Fibroblast of lung (primary cell): ENCODE data around the gene OR56B4. TPM values are rescaled to one million over a fixed set of nuclear protein-coding genes. Genes with fewer than 3 reads are reported as not detected.
"Not testable (repeated sequence)": the region's sequence is repeated elsewhere in the genome, so short reads cannot be mapped to it uniquely, and the experiment has no call there.

Experiments
- DNase-seq, 2 donors: peaks; one replicate each; pipeline versions ENCODE4 v3.0.0 to v3.0.0-alpha.2; 2010; ENCODE audit warnings: low read depth in 2 of 2
- H2AFZ ChIP-seq: 2 replicates; pipeline ENCODE4 v1.5.1; 2012; ENCODE audit warnings: low read length, control low read depth, inconsistent platforms
- H3K27ac ChIP-seq: 2 replicates; pipeline ENCODE4 v1.5.1; 2011; ENCODE audit warnings: low read length, control low read depth; ENCODE audit not compliant: insufficient read depth
- H3K27me3 ChIP-seq: 2 replicates; pipeline ENCODE4 v1.5.1; 2011; ENCODE audit warnings: mild to moderate bottlenecking, low read length; ENCODE audit not compliant: control insufficient read depth, insufficient read depth
- H3K36me3 ChIP-seq: 2 replicates; pipeline ENCODE4 v1.5.1; 2011; ENCODE audit warnings: low read length; ENCODE audit not compliant: control insufficient read depth, insufficient read depth
- H3K4me1 ChIP-seq: 2 replicates; pipeline ENCODE4 v1.5.1; 2011; ENCODE audit warnings: low read length; ENCODE audit not compliant: control insufficient read depth, insufficient read depth; ENCODE audit errors: extremely low read depth
- H3K4me2 ChIP-seq: 2 replicates; pipeline ENCODE4 v1.5.1; 2011; ENCODE audit warnings: low read length, control low read depth; ENCODE audit not compliant: insufficient read depth; ENCODE audit errors: extremely low read depth
- H3K4me3 ChIP-seq, 4 experiments: fragments of 200-600 bp in 1 of 4; sonication (generic) in 1 of 4; replicated peaks in 1 of 4; 2 replicates each; pipeline ENCODE4 v1.5.1; 2011 to 2016; ENCODE audit warnings: low read length in 4 of 4, low read depth in 3 of 4, mild to moderate bottlenecking in 3 of 4, control low read depth in 2 of 4, inconsistent platforms in 1 of 4, mixed read lengths in 1 of 4; ENCODE audit not compliant: insufficient read depth in 1 of 4; ENCODE audit errors: control extremely low read depth in 1 of 4
- H3K79me2 ChIP-seq: 2 replicates; pipeline ENCODE4 v1.5.1; 2012; ENCODE audit warnings: mild to moderate bottlenecking, low read length, inconsistent platforms; ENCODE audit not compliant: control insufficient read depth, insufficient read depth
- H3K9ac ChIP-seq: 2 replicates; pipeline ENCODE4 v1.5.1; 2011; ENCODE audit warnings: mild to moderate bottlenecking, low read length, control low read depth; ENCODE audit not compliant: insufficient read depth
- H3K9me3 ChIP-seq: 2 replicates; pipeline ENCODE4 v1.5.1; 2012; ENCODE audit warnings: low read depth, low read length; ENCODE audit not compliant: control insufficient read depth, insufficient read depth
- H4K20me1 ChIP-seq: 2 replicates; pipeline ENCODE4 v1.5.1; 2011; ENCODE audit warnings: low read length; ENCODE audit not compliant: control insufficient read depth, insufficient read depth; ENCODE audit errors: extremely low read depth
- EZH2 ChIP-seq: IDR thresholded peaks from 2 replicates; pipeline ENCODE4 v1.5.1; 2012; ENCODE audit warnings: low read length, control low read depth, mild to moderate bottlenecking; ENCODE audit errors: missing control alignments
- polyA minus RNA-seq: library from RNA; depleted of rRNA, polyadenylated mRNA; stranded (reverse); fragments of >200 nt; gene quantifications from 2 replicates; pipeline ENCODE4 v1.2.3, GENCODE V29; 2011; ENCODE audit warnings: low replicate concordance
- polyA plus RNA-seq, 2 donors: library from polyadenylated mRNA; depleted of rRNA in 1 of 2; stranded (reverse) in 1 of 2; unstranded in 1 of 2; fragments of >200 nt; gene quantifications; 2 replicates each; pipeline ENCODE4 v1.2.1, GENCODE V29; 2011 to 2012; ENCODE audit warnings: missing spikeins in 1 of 2
- total RNA-seq: library from RNA; depleted of rRNA; stranded (reverse); fragments of >200 nt; gene quantifications from 2 replicates; pipeline ENCODE4 v1.2.1, GENCODE V29; 2014
- TF ChIP-seq, protein P1 (sequence below), 2 donors: IDR thresholded peaks in 1 of 2; conservative IDR thresholded peaks in 1 of 2; 1 replicate in 1 of 2; 2 replicates in 1 of 2; pipeline ENCODE4 v1.5.1; 2011 to 2012; ENCODE audit warnings: low read length in 2 of 2, control low read depth in 1 of 2, inconsistent platforms in 1 of 2, low read depth in 1 of 2, mild to moderate bottlenecking in 1 of 2

OR56B4 gene, protein sequence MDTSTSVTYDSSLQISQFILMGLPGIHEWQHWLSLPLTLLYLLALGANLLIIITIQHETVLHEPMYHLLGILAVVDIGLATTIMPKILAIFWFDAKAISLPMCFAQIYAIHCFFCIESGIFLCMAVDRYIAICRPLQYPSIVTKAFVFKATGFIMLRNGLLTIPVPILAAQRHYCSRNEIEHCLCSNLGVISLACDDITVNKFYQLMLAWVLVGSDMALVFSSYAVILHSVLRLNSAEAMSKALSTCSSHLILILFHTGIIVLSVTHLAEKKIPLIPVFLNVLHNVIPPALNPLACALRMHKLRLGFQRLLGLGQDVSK
- total RNA-seq (not detected in 2 replicates), polyA plus RNA-seq (not detected in 2 replicates), polyA minus RNA-seq (not detected in 2 replicates)
- not detected in 2 replicates for polyA plus RNA-seq (2012)

DNA sequence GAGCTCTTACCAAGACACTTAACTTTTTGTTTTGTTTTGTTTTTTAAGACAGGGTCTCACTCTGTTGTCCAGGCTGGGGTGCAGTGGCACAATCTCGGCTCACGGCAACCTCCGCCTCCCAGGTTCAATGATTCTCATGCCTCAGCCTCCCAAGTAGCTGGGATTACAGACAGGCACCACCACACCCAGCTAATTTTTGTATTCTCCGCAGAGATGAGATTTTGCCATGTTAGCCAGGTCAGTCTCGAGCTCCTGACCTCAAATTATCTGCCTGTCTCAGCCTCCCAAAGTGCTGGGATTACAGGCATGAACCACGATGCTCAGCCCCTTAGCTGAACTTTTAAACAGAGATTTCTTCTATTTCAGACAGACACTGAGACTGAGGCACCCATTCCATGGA, at the start of gene OR56B4:
Gene OR56B4 (plus strand): TSS at position 301 of the 400 bp plus-strand sequence. CDS start 95 bp downstream, at position 396.
- not testable (repeated sequence) for H3K27ac ChIP-seq, H3K79me2 ChIP-seq, H3K4me1 ChIP-seq, H3K9ac ChIP-seq, H3K27me3 ChIP-seq, H4K20me1 ChIP-seq, H3K4me2 ChIP-seq, H3K4me3 ChIP-seq, DNase-seq, H3K36me3 ChIP-seq, H2AFZ ChIP-seq, H3K9me3 ChIP-seq

DNA sequence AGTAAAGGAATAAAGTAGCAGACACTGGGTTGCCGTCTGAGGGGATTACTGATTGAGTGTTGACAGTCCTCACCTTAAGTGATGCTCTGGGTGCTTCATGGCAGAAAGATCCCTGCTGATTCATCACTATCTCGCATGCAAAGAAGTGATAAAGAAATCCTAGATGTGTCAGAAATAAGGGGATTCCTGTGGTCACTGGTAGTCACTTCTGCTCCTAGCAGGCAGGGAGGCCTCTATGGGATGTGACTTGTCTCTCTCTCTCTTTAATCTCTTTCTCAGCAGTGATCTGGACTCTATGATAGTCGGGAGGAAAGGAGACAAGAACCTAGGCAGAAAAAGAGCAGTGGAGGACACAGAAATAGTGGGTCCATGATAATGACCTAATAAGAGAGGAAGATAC, 46.0 kb upstream of the OR56B4 start:
- no peak for TF ChIP-seq EZH2
- TF ChIP-seq, protein P1, sequence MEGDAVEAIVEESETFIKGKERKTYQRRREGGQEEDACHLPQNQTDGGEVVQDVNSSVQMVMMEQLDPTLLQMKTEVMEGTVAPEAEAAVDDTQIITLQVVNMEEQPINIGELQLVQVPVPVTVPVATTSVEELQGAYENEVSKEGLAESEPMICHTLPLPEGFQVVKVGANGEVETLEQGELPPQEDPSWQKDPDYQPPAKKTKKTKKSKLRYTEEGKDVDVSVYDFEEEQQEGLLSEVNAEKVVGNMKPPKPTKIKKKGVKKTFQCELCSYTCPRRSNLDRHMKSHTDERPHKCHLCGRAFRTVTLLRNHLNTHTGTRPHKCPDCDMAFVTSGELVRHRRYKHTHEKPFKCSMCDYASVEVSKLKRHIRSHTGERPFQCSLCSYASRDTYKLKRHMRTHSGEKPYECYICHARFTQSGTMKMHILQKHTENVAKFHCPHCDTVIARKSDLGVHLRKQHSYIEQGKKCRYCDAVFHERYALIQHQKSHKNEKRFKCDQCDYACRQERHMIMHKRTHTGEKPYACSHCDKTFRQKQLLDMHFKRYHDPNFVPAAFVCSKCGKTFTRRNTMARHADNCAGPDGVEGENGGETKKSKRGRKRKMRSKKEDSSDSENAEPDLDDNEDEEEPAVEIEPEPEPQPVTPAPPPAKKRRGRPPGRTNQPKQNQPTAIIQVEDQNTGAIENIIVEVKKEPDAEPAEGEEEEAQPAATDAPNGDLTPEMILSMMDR (conservative IDR thresholded peaks at IDR 0.05 in 1 of 2, IDR thresholded peaks at IDR 0.05 in 1 of 2; ENCODE audit: low read depth in 1 of 2, low read length in 2 of 2), result no peak
- H3K27ac ChIP-seq, result no peak overlapping the region
- no peaks in the 10 kb centered on the region for H3K27me3 ChIP-seq
- no peaks in the 10 kb centered on the region for H4K20me1 ChIP-seq
- H3K4me1 ChIP-seq, result no peaks in the 10 kb centered on the region
- H3K36me3 ChIP-seq, result no peaks in the 10 kb centered on the region
- no peak overlapping the region for H3K4me3 ChIP-seq
- H3K79me2 ChIP-seq, result no peaks in the 10 kb centered on the region
- no peak overlapping the region for H3K4me2 ChIP-seq
- no peak overlapping the region for H2AFZ ChIP-seq
- no peak for DNase-seq
- no peak overlapping the region for H3K9ac ChIP-seq
- H3K9me3 ChIP-seq, result no peaks in the 10 kb centered on the region

DNA sequence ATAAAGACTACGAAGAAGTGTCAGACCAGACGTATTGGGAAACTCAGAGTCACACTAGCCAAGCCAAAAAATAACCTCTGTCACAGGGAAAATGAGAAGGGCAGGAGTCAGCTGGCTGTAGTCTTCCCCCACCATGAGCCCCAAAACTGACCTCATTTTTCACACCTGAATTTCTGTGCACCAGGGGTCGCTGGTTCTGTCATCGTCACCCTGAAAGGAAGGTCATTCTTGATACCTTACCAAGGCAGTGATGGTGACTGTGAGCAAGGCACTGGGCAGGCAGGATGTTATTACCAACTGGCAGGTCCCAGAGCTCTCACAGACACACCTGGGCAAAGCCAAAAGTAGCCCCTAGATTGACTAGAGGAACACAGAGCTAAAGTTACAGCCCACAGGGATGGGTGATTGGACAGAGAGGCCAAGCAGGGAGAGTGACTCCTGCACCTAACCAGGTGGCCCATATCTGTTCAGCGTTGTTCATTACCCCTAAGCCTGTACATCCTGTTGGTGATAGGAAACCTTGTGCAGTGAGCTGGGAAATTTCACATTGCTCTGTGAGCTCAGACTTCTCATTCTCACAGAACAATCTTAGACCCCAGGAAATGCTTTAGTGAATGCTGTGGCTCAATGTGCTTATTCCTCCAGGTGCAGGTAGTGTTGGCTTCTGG, 44.7 kb upstream of the OR56B4 start:
- no peaks in the 10 kb centered on the region for H3K79me2 ChIP-seq
- no peaks in the 10 kb centered on the region for H3K27me3 ChIP-seq
- no peak overlapping the region for H2AFZ ChIP-seq
- H3K9ac ChIP-seq, result no peak overlapping the region
- DNase-seq, result no peak
- no peak for TF ChIP-seq EZH2
- TF ChIP-seq, protein P1 (conservative IDR thresholded peaks at IDR 0.05 in 1 of 2, IDR thresholded peaks at IDR 0.05 in 1 of 2; ENCODE audit: low read depth in 1 of 2, low read length in 2 of 2), result no peak
- H4K20me1 ChIP-seq, result no peaks in the 10 kb centered on the region
- no peak overlapping the region for H3K4me3 ChIP-seq
- H3K4me1 ChIP-seq, result no peaks in the 10 kb centered on the region
- H3K4me2 ChIP-seq, result no peak overlapping the region
- no peaks in the 10 kb centered on the region for H3K9me3 ChIP-seq
- no peaks in the 10 kb centered on the region for H3K36me3 ChIP-seq
- H3K27ac ChIP-seq, result no peak overlapping the region
